Activated CD4-positive, alpha-beta memory T cell treated with anti-CD3 and anti-CD28 coated beads, Interleukin-2, amount 10 ng/mL, durations not matched to agents 7 days and 5 days (primary cell): Measurements from ENCODE around the gene CDCP1. TPM values are rescaled to one million over a fixed set of nuclear protein-coding genes. Genes with fewer than 3 reads are reported as not detected.
A peak's percentile ranks its signal among the peaks of the same experiment; 100 is the strongest.

Experiments
- CTCF ChIA-PET: fragments of 350-600 bp; sonication (Branson Sonifier 250); formaldehyde crosslinking; loops from one replicate; lab custom pipeline; 2021; ENCODE audit warnings: antibody characterized with exemption, inconsistent platforms; lab: Charles Lee
- POLR2A ChIA-PET: fragments of 350-600 bp; sonication (Branson Sonifier 250); formaldehyde crosslinking; loops from one replicate; lab custom pipeline; 2021; ENCODE audit warnings: antibody characterized with exemption; lab: Charles Lee
- DNase-seq: peaks from one replicate; pipeline ENCODE4 v3.0.0-alpha.2; 2020
- H3K27ac Mint-ChIP-seq: one replicate; pipeline ENCODE4 v1.8.0; 2021; ENCODE audit warnings: mild to moderate bottlenecking, mixed read lengths
- H3K27me3 Mint-ChIP-seq: one replicate; pipeline ENCODE4 v1.8.0; 2021; ENCODE audit warnings: mixed read lengths
- H3K36me3 Mint-ChIP-seq: one replicate; pipeline ENCODE4 v1.8.0; 2021; ENCODE audit warnings: low read depth, mixed read lengths
- H3K4me1 Mint-ChIP-seq: one replicate; pipeline ENCODE4 v1.8.0; 2021; ENCODE audit warnings: mixed read lengths
- H3K4me3 Mint-ChIP-seq: one replicate; pipeline ENCODE4 v1.8.0; 2021; ENCODE audit warnings: mild to moderate bottlenecking, mixed read lengths
- H3K9me3 Mint-ChIP-seq: one replicate; pipeline ENCODE4 v1.8.0; 2021; ENCODE audit warnings: mixed read lengths
- total RNA-seq, 2 experiments: library from RNA; stranded (reverse); gene quantifications; one replicate each; pipeline ENCODE4 v1.2.3, GENCODE V29; 2021

CDCP1 gene
- total RNA-seq, 2 experiments from 2014 or later, result 1.9 to 2.2 TPM

GRCh38 chr3:45127130-45127822, 18.9 kb downstream of the CDCP1 start:
- DNase-seq, result no peak
- Mint-ChIP-seq H3K36me3 (no peaks in the 10 kb centered on the region), H3K27me3 (peaks cover 21% of the 10 kb centered on the region), H3K27ac (no peak overlapping the region), H3K4me3 (no peak overlapping the region), H3K4me1 (peaks cover 19% of the 10 kb centered on the region), H3K9me3 (no peaks in the 10 kb centered on the region)
- POLR2A ChIA-PET, result no interaction called here
- CTCF ChIA-PET, result no interaction called here

- ChIA-PET CTCF (no interaction called here), POLR2A (no interaction called here)
- peaks cover 21% of the 10 kb centered on the region for H3K27me3 Mint-ChIP-seq
- DNase-seq, result no peak
- no peaks in the 10 kb centered on the region for H3K36me3 Mint-ChIP-seq
- no peak overlapping the region for H3K4me3 Mint-ChIP-seq
- H3K4me1 Mint-ChIP-seq, result peaks cover 19% of the 10 kb centered on the region
- no peak overlapping the region for H3K27ac Mint-ChIP-seq
- H3K9me3 Mint-ChIP-seq, result no peaks in the 10 kb centered on the region
Measured at GRCh38 chr3:45126730-45127129, 19.4 kb downstream of the CDCP1 start.

DNA sequence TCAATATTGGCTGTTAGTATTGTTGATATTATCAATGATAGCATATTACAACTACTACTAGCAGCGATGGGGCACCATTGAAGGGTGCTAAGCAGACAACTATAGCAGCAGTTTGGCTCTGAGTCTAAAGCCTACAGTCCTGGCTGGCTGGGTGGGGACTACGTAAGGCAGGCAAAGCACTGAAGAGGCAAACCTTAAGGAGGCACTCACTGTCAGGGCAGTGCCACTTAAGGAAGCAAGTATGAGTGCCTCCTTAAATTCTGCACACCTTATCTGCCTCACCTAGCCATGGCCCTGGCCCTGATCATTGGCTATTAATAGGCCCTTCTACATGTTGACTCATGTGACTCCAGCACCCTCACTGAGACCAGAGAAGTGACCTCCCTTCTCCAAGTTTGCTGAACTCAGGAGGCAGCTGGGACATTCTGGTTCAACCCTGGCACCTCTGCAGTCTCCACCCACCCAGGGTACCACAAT, 20.6 kb downstream of the CDCP1 start:
- Mint-ChIP-seq H3K4me3 (no peak overlapping the region), H3K36me3 (no peaks in the 10 kb centered on the region), H3K27ac (no peak overlapping the region), H3K4me1 (peaks cover 19% of the 10 kb centered on the region), H3K9me3 (no peaks in the 10 kb centered on the region), H3K27me3 (peaks cover 22% of the 10 kb centered on the region)
- ChIA-PET POLR2A (no interaction called here), CTCF (no interaction called here)
- no peak for DNase-seq

DNA sequence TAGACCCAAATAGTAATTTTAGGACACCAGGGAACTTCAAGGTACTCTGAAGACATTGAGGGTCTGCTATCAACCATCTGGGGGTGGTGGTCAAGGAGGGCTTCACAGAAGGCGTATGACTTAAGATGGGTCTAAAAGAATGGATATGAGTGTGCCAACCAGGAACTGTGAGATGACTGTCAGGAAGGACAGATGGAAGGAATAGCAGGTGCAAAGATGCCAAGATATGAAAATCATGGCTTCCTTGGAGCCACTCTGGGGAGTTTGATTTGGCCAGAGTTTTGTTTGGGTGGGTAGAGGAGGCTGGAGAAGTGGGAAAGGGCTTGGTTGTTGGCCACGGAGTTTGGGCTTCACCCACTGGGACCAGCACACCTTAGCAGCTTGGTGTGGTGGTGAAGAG, 21.2 kb downstream of the CDCP1 start:
- H3K27ac Mint-ChIP-seq, result no peak overlapping the region
- no peak overlapping the region for H3K4me3 Mint-ChIP-seq
- peaks cover 23% of the 10 kb centered on the region for H3K4me1 Mint-ChIP-seq
- H3K36me3 Mint-ChIP-seq, result no peaks in the 10 kb centered on the region
- H3K9me3 Mint-ChIP-seq, result no peaks in the 10 kb centered on the region
- POLR2A ChIA-PET, result no interaction called here
- H3K27me3 Mint-ChIP-seq, result peaks cover 22% of the 10 kb centered on the region
- DNase-seq, result no peak
- CTCF ChIA-PET, result no interaction called here

DNA sequence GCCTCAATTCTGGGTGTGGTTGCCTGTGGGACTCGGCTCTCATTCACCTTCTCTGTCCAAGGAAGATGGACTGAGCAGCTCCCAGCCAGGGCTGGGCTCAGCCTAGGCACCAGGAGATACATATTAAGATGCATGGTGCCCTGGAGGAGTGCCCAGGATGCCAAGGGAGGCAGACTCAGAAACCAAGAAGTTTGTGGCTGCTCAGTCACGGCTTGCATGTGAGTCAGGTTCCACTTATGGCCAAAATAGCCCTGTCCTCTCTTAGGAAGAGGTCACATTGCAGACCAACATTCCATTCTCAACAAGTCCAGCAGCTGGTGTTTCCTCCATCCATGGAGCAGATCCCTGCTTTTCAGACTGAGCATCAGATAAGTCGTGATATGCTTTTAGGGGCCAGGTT, 21.8 kb downstream of the CDCP1 start:
- DNase-seq, result no peak
- ChIA-PET POLR2A (interaction anchor here (1.3 kb wide), 1 partner anchor 11 kb away, joined by 3 read pairs; no protein-coding TSS in a partner anchor), CTCF (interaction anchor here (1.3 kb wide), 1 partner anchor 28 kb away, joined by 3 read pairs; no protein-coding TSS in a partner anchor)
- Mint-ChIP-seq H3K4me3 (no peak overlapping the region), H3K27me3 (peaks cover 20% of the 10 kb centered on the region), H3K9me3 (no peaks in the 10 kb centered on the region), H3K27ac (no peak overlapping the region), H3K36me3 (no peaks in the 10 kb centered on the region), H3K4me1 (peaks cover 29% of the 10 kb centered on the region)

- ChIA-PET CTCF (interaction anchor here (1.3 kb wide), 1 partner anchor 28 kb away, joined by 3 read pairs; no protein-coding TSS in a partner anchor), POLR2A (interaction anchor here (0.6 to 1.3 kb wide), 3 partner anchors 10 to 13 kb away, joined by 3 to 4 read pairs (median 3); no protein-coding TSS in a partner anchor)
- Mint-ChIP-seq H3K27me3 (peaks cover 23% of the 10 kb centered on the region), H3K4me1 (peaks cover 35% of the 10 kb centered on the region), H3K9me3 (no peaks in the 10 kb centered on the region), H3K36me3 (no peaks in the 10 kb centered on the region), H3K27ac (no peak overlapping the region), H3K4me3 (no peak overlapping the region)
- DNase-seq, result no peak
Measured at GRCh38 chr3:45123581-45124269, 22.5 kb downstream of the CDCP1 start.

- no peaks in the 10 kb centered on the region for H3K9me3 Mint-ChIP-seq
- no peak overlapping the region for H3K27ac Mint-ChIP-seq
- H3K36me3 Mint-ChIP-seq, result no peaks in the 10 kb centered on the region
- no peak overlapping the region for H3K4me3 Mint-ChIP-seq
- DNase-seq, result no peak
- H3K4me1 Mint-ChIP-seq, result peaks cover 42% of the 10 kb centered on the region
- POLR2A ChIA-PET, result interaction anchor here (1.2 to 1.3 kb wide), 2 partner anchors 10 to 12 kb away, joined by 3 to 4 read pairs; no protein-coding TSS in a partner anchor
- CTCF ChIA-PET, result interaction anchor here (1.3 kb wide), 1 partner anchor 27 kb away, joined by 3 read pairs; no protein-coding TSS in a partner anchor
- peaks cover 22% of the 10 kb centered on the region for H3K27me3 Mint-ChIP-seq
Measured at GRCh38 chr3:45123030-45123429, 23.1 kb downstream of the CDCP1 start.

- Mint-ChIP-seq H3K36me3 (no peaks in the 10 kb centered on the region), H3K4me1 (peaks cover 44% of the 10 kb centered on the region), H3K27me3 (peaks cover 29% of the 10 kb centered on the region), H3K4me3 (no peak overlapping the region), H3K9me3 (no peaks in the 10 kb centered on the region), H3K27ac (no peak overlapping the region)
- no peak for DNase-seq
- ChIA-PET POLR2A (interaction anchor here (1.0 to 1.3 kb wide), 2 partner anchors 10 to 15 kb away, joined by 3 read pairs; no protein-coding TSS in a partner anchor), CTCF (interaction anchor here (1.9 kb wide), 1 partner anchor 80 kb away, joined by 7 read pairs; no protein-coding TSS in a partner anchor)
Measured at GRCh38 chr3:45120359-45121158, 25.6 kb downstream of the CDCP1 start.

DNA sequence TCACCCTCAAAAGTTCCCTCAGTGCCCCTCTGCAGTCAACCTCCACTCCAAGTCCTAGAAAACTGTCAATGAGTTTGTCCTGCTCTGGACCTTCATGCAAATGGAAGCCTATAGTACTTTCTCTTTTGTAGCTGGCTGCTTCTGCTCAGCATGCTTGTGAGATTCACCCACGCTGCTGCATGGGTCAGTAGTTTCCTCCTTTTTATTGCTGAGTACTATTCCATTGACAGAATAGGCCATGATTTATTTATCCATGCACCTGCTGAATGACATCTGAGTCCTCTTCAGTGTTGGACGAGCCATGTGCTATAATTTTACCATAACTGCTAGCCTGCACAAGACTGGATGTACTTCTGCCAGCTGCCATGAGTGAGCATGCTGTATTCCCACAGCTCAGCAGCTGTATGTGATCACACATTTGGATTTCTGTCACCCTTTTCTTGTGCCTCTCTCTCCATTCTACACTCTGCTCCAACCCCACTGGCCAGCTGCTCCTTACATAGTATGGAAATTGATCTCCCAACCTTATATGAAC, 26.3 kb downstream of the CDCP1 start:
- H3K27me3 Mint-ChIP-seq, result peaks cover 28% of the 10 kb centered on the region
- ChIA-PET POLR2A (interaction anchor here (1.0 to 2.3 kb wide), 2 partner anchors 15 to 78 kb away, joined by 3 to 9 read pairs; no protein-coding TSS in a partner anchor), CTCF (no interaction called here)
- H3K36me3 Mint-ChIP-seq, result no peaks in the 10 kb centered on the region
- H3K4me1 Mint-ChIP-seq, result peaks cover 48% of the 10 kb centered on the region
- DNase-seq, result no peak
- no peaks in the 10 kb centered on the region for H3K9me3 Mint-ChIP-seq
- H3K27ac Mint-ChIP-seq, result no peak overlapping the region
- H3K4me3 Mint-ChIP-seq, result no peak overlapping the region

GRCh38 chr3:45119376-45119775, 26.8 kb downstream of the CDCP1 start:
- Mint-ChIP-seq H3K9me3 (no peaks in the 10 kb centered on the region), H3K36me3 (no peaks in the 10 kb centered on the region), H3K27me3 (peaks cover 23% of the 10 kb centered on the region), H3K4me1 (peaks cover 53% of the 10 kb centered on the region), H3K4me3 (no peak overlapping the region), H3K27ac (peak overlapping the region; percentile 36)
- POLR2A ChIA-PET, result interaction anchor here (1.0 to 2.3 kb wide), 2 partner anchors 14 to 78 kb away, joined by 3 to 9 read pairs; no protein-coding TSS in a partner anchor
- no peak for DNase-seq
- CTCF ChIA-PET, result interaction anchor here (1.5 to 2.5 kb wide), 3 partner anchors 14 to 78 kb away, joined by 3 to 24 read pairs (median 5); no protein-coding TSS in a partner anchor

DNA sequence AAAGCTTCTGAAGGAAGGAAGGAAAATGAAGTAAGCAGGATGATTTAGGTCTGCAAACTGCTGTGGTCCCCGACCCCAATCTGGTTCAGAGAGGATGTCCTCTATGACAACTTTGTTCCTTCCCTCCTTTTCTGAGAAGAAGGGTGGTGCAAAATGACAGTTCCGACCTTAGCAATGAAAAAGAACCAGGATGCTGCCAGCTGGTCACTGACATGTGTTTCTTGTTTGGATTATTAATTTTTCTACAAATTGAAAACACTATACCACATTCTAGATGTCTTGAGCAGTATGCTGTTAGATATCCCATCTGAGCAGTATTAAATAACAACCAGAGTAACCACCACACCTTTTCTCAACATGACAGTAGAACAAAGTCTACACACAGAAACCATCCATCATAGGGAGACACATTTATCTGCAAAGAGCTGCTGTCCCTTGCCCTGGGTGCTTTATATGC, 27.5 kb downstream of the CDCP1 start:
- DNase-seq, result peak; percentile 30
- Mint-ChIP-seq H3K9me3 (no peaks in the 10 kb centered on the region), H3K27ac (peak overlapping the region; percentile 86), H3K4me1 (peaks cover 57% of the 10 kb centered on the region), H3K27me3 (peaks cover 22% of the 10 kb centered on the region), H3K4me3 (peak overlapping the region; percentile 29), H3K36me3 (no peaks in the 10 kb centered on the region)
- CTCF ChIA-PET, result interaction anchor here (0.8 to 2.5 kb wide), 8 partner anchors 13 to 541 kb away, joined by 3 to 24 read pairs (median 4); no protein-coding TSS in a partner anchor
- POLR2A ChIA-PET, result interaction anchor here (0.8 to 2.3 kb wide), 6 partner anchors 9 to 77 kb away, joined by 3 to 15 read pairs (median 6); no protein-coding TSS in a partner anchor

- ChIA-PET CTCF (no interaction called here), POLR2A (no interaction called here)
- no peak for DNase-seq
- Mint-ChIP-seq H3K9me3 (no peaks in the 10 kb centered on the region), H3K27ac (no peak overlapping the region), H3K4me1 (peaks cover 69% of the 10 kb centered on the region), H3K36me3 (peaks cover 11% of the 10 kb centered on the region), H3K27me3 (peaks cover 39% of the 10 kb centered on the region), H3K4me3 (no peak overlapping the region)
Measured at GRCh38 chr3:45116350-45116749, 29.8 kb downstream of the CDCP1 start.
